Liver (tissue), 3 donors: ENCODE measurements around the gene PLA2G4B.

Experiments used
- RAD21 ChIP-seq, 2 donors: IDR thresholded peaks; 2 replicates each; pipeline ENCODE4 v1.6.1; 2016; ENCODE audit warnings: antibody characterized with exemption in 2 of 2, mild to moderate bottlenecking in 2 of 2
- RXRA ChIP-seq, 2 donors: IDR thresholded peaks; 2 replicates each; pipeline ENCODE4 v1.6.1; 2017 to 2018; ENCODE audit warnings: antibody characterized with exemption in 2 of 2, mild to moderate bottlenecking in 1 of 2
- TF ChIP-seq, protein P1 (sequence below): fragments of 150-350 bp; IDR thresholded peaks from 2 replicates; pipeline ENCODE4 v1.5.1; 2017; ENCODE audit warnings: improper control_type of control experiment, low read depth, low read length; ENCODE audit not compliant: missing input control
- TF ChIP-seq, protein P2 (sequence below): IDR thresholded peaks from 2 replicates; pipeline ENCODE4 v1.6.1; 2016; ENCODE audit warnings: antibody characterized with exemption
- TF ChIP-seq, protein P3 (sequence below): IDR thresholded peaks from 2 replicates; pipeline ENCODE4 v1.6.1; 2016; ENCODE audit warnings: antibody characterized with exemption
- TF ChIP-seq, protein P4 (sequence below): IDR thresholded peaks from 2 replicates; pipeline ENCODE4 v1.6.1; 2016; ENCODE audit warnings: antibody characterized with exemption, mild to moderate bottlenecking
- donor health status: healthy.
- donor health status: healthy.

DNA sequence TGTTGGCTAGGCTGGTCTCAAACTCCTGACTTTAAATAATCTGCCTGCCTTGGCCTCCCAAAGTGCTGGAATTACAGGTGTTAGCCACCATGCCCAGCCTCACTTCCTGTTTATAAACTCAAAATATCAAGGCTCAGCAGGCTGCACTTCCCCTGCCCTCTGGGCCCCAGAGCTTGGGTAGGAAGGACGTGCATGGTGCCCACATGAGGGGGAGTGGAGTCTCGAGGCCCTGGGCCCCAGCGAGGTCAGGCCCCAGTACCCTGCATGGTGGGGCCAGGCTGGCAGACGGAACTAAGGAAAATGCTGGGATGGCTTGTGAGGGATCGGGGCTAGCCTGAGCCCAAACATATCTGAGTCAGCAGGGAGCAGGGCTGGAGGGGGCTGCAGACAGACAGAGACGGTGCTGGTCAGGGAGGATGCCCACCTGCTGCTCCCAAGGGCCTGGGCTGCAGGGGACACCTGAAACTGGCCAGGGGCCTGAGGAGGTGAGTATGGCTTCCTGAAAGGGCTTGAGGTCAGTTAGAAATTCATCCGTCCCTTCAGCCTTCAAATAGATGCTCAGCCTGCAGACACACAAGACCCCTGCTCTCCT is 50.1 kb downstream of the PLA2G4B start:
- TF ChIP-seq, protein P1, sequence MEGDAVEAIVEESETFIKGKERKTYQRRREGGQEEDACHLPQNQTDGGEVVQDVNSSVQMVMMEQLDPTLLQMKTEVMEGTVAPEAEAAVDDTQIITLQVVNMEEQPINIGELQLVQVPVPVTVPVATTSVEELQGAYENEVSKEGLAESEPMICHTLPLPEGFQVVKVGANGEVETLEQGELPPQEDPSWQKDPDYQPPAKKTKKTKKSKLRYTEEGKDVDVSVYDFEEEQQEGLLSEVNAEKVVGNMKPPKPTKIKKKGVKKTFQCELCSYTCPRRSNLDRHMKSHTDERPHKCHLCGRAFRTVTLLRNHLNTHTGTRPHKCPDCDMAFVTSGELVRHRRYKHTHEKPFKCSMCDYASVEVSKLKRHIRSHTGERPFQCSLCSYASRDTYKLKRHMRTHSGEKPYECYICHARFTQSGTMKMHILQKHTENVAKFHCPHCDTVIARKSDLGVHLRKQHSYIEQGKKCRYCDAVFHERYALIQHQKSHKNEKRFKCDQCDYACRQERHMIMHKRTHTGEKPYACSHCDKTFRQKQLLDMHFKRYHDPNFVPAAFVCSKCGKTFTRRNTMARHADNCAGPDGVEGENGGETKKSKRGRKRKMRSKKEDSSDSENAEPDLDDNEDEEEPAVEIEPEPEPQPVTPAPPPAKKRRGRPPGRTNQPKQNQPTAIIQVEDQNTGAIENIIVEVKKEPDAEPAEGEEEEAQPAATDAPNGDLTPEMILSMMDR, result no peak
- TF ChIP-seq, protein P2, sequence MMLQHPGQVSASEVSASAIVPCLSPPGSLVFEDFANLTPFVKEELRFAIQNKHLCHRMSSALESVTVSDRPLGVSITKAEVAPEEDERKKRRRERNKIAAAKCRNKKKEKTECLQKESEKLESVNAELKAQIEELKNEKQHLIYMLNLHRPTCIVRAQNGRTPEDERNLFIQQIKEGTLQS, result no peak
- TF ChIP-seq RAD21 (IDR thresholded peaks at IDR 0.05), result no peak
- TF ChIP-seq, protein P3, sequence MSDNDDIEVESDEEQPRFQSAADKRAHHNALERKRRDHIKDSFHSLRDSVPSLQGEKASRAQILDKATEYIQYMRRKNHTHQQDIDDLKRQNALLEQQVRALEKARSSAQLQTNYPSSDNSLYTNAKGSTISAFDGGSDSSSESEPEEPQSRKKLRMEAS, result no peak
- TF ChIP-seq, protein P4, sequence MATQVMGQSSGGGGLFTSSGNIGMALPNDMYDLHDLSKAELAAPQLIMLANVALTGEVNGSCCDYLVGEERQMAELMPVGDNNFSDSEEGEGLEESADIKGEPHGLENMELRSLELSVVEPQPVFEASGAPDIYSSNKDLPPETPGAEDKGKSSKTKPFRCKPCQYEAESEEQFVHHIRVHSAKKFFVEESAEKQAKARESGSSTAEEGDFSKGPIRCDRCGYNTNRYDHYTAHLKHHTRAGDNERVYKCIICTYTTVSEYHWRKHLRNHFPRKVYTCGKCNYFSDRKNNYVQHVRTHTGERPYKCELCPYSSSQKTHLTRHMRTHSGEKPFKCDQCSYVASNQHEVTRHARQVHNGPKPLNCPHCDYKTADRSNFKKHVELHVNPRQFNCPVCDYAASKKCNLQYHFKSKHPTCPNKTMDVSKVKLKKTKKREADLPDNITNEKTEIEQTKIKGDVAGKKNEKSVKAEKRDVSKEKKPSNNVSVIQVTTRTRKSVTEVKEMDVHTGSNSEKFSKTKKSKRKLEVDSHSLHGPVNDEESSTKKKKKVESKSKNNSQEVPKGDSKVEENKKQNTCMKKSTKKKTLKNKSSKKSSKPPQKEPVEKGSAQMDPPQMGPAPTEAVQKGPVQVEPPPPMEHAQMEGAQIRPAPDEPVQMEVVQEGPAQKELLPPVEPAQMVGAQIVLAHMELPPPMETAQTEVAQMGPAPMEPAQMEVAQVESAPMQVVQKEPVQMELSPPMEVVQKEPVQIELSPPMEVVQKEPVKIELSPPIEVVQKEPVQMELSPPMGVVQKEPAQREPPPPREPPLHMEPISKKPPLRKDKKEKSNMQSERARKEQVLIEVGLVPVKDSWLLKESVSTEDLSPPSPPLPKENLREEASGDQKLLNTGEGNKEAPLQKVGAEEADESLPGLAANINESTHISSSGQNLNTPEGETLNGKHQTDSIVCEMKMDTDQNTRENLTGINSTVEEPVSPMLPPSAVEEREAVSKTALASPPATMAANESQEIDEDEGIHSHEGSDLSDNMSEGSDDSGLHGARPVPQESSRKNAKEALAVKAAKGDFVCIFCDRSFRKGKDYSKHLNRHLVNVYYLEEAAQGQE, result no peak
- no peak for TF ChIP-seq RXRA (IDR thresholded peaks at IDR 0.05)
